NCI-H82 treated with DMSO at 0.1 percent for 48 hours (cell line): ENCODE results near the gene TASP1.

Source experiments
- DNase-seq: peaks from one replicate; lab custom pipeline; 2025; ENCODE audit not compliant: unreplicated experiment; lab: John Stamatoyannopoulos, UW

Gene TASP1

GRCh38 chr20:13355941-13356486 is 282.7 kb downstream of the TASP1 start:
- no peak for DNase-seq

- DNase-seq = no peak
Measured at GRCh38 chr20:13355411-13355810, 283.3 kb downstream of the TASP1 start.

- no peak for DNase-seq
Measured at GRCh38 chr20:13353261-13353945, 285.3 kb downstream of the TASP1 start.

GRCh38 chr20:13349235-13349604 is 289.5 kb downstream of the TASP1 start:
- DNase-seq = no peak

GRCh38 chr20:13348311-13349234 is 290.2 kb downstream of the TASP1 start:
- no peak for DNase-seq

- DNase-seq = no peak
Measured at GRCh38 chr20:13344671-13345070, 294.1 kb downstream of the TASP1 start.

- no peak for DNase-seq
Measured at GRCh38 chr20:13342469-13343242, 296.1 kb downstream of the TASP1 start.

GRCh38 chr20:13341737-13342393 is 296.9 kb downstream of the TASP1 start:
- DNase-seq = no peak

GRCh38 chr20:13340088-13340487 is 298.6 kb downstream of the TASP1 start:
- no peak for DNase-seq
